PFSK-1 (cell line): ENCODE data around the gene SDK1.

Source experiments
- FOXP2 ChIP-seq: optimal IDR thresholded peaks from 2 replicates; pipeline ENCODE3; 2011; ENCODE audit warnings: borderline replicate concordance, control low read depth, inconsistent platforms; ENCODE audit not compliant: insufficient read depth; ENCODE audit errors: extremely low read length, extremely low read depth
- POLR2AphosphoS5 ChIP-seq: IDR thresholded peaks from 2 replicates; pipeline ENCODE4 v1.6.1; 2012; ENCODE audit warnings: low read depth, mild to moderate bottlenecking, control low read depth, low read length, moderate library complexity
- REST ChIP-seq, 2 experiments: IDR thresholded peaks; 2 replicates each; pipeline versions ENCODE4 v1.6.1 to v1.8.0; 2011 to 2012; ENCODE audit warnings: low read depth in 2 of 2, low read length in 2 of 2, control low read depth in 1 of 2, inconsistent platforms in 1 of 2, mild to moderate bottlenecking in 1 of 2, moderate library complexity in 1 of 2; ENCODE audit not compliant: insufficient read depth in 1 of 2
- SIN3A ChIP-seq: IDR thresholded peaks from 2 replicates; pipeline ENCODE4 v1.6.1; 2012; ENCODE audit warnings: mild to moderate bottlenecking, low read length, moderate library complexity, borderline replicate concordance; ENCODE audit not compliant: insufficient read depth
- TAF1 ChIP-seq: IDR thresholded peaks from 2 replicates; pipeline ENCODE4 v1.6.1; 2012; ENCODE audit warnings: low read length, control low read depth, borderline replicate concordance; ENCODE audit not compliant: insufficient read depth

Gene SDK1

DNA sequence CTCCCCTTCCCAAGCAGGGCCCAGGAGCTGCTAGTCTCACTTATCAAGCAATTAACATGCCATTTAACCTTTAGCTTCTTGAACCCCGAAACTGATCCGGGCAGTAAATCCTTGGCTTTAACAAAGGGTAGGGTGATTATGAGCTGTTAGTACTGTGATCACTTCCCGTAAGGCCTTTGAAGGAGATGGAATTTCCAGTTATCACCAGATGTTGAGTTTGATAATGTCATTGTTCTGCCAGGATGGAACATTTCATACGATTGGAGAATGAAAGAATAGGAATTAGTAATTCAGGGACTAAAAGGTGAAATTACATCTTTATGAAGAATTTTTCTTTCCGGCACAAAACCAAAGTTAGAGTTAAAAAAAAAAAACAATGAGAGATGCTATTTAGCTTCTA, 810.1 kb downstream of the SDK1 start:
- TF ChIP-seq SIN3A (no peak), REST (IDR thresholded peaks at IDR 0.05; ENCODE audit: insufficient read depth in 1 of 2, low read depth in 2 of 2, low read length in 2 of 2) (no peak), TAF1 (no peak), FOXP2 (no peak), POLR2AphosphoS5 (no peak)

GRCh38 chr7:4113271-4113670, 812.2 kb downstream of the SDK1 start:
- no peak for TF ChIP-seq TAF1
- no peak for TF ChIP-seq FOXP2
- no peak for TF ChIP-seq POLR2AphosphoS5
- no peak for TF ChIP-seq REST (IDR thresholded peaks at IDR 0.05; ENCODE audit: insufficient read depth in 1 of 2, low read depth in 2 of 2, low read length in 2 of 2)
- no peak for TF ChIP-seq SIN3A

GRCh38 chr7:4113976-4114375, 812.9 kb downstream of the SDK1 start:
- TF ChIP-seq SIN3A (no peak), POLR2AphosphoS5 (no peak), REST (IDR thresholded peaks at IDR 0.05; ENCODE audit: insufficient read depth in 1 of 2, low read depth in 2 of 2, low read length in 2 of 2) (no peak), FOXP2 (no peak), TAF1 (no peak)

DNA sequence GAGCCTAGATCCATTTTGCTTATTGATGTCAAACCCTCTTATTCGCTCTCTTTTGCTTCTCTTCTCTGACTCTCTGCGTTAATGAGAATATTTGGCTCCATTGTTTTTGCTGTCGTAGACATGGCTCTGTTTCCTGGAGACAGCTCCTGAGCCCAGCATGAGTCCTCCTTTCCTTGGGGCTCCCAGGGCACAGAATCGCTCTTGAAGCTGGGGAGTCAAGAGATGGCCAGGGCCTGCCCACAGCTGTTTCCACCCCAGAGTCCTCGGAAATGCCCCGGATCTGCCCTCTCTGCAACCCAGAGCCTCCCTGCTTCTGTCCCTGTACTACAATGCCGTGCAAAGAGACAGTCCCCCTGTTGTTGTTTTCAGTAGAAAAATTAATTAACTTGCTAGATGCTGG, 814.4 kb downstream of the SDK1 start:
- no peak for TF ChIP-seq SIN3A
- no peak for TF ChIP-seq POLR2AphosphoS5
- no peak for TF ChIP-seq TAF1
- no peak for TF ChIP-seq REST (IDR thresholded peaks at IDR 0.05; ENCODE audit: insufficient read depth in 1 of 2, low read depth in 2 of 2, low read length in 2 of 2)
- no peak for TF ChIP-seq FOXP2
